K562 (cell line): ENCODE data around the gene SCML2. TPM values are rescaled to one million over a fixed set of nuclear protein-coding genes. Genes with fewer than 3 reads are reported as not detected.
A peak's percentile ranks its signal among the peaks of the same experiment; 100 is the strongest.

Source experiments
- ATAC-seq: fragments of 200-7000 bp; cut with Tn5 transposase; 3 replicates; pipeline ENCODE4 v1.9.1; 2020; ENCODE audit warnings: moderate library complexity
- BruUV-seq: library from RNA; stranded (reverse); fragments of 400-500 nt; replicated peaks from 2 replicates; lab custom pipeline; 2021; lab: Mats Ljungman, UMichigan
- CTCF ChIA-PET: fragments of 300-600 bp; formaldehyde crosslinking; extraction: SDS; loops from one replicate; lab custom pipeline; 2021; ENCODE audit warnings: low intra/inter-chr PET ratio; lab: Yijun Ruan, JAX
- POLR2A ChIA-PET: fragments of 300-600, 350-650 bp; sonication (Branson Sonifier 250); formaldehyde crosslinking; extraction: SDS; loops from one replicate; lab custom pipeline; 2021; ENCODE audit warnings: antibody characterized with exemption, inconsistent platforms; lab: Yijun Ruan, JAX
- DNase-seq, 4 experiments: peaks; one replicate each; pipeline versions ENCODE4 v3.0.0 to v3.0.0-alpha.2; 2011 to 2018; ENCODE audit warnings: low spot score in 3 of 4, mixed read lengths in 3 of 4; ENCODE audit errors: extremely low read depth in 1 of 4
- FAIRE-seq: peaks from 2 replicates; lab custom pipeline; 2011; peaks lifted over from hg19 to GRCh38; lab: Jason Lieb, UNC
- H2AFZ ChIP-seq: 2 replicates; pipeline ENCODE4 v1.6.0; 2011; ENCODE audit warnings: low read depth, low read length, control low read depth, inconsistent platforms
- H3K27ac ChIP-seq: fragments of 200-600 bp; 3 replicates; pipeline ENCODE4 v1.8.0; 2011; ENCODE audit warnings: low read depth, mild to moderate bottlenecking, control low read depth, inconsistent platforms, low read length, moderate library complexity, mixed read lengths; ENCODE audit errors: extremely low read depth
- H3K27me3 ChIP-seq, 2 experiments: fragments of 300-600 bp in 1 of 2; 2 replicates in 1 of 2; 3 replicates in 1 of 2; pipeline versions ENCODE4 v1.6.0 to v1.8.0; 2011; ENCODE audit warnings: inconsistent platforms in 2 of 2, low read length in 2 of 2, mild to moderate bottlenecking in 1 of 2, mixed read lengths in 1 of 2, moderate library complexity in 1 of 2; ENCODE audit not compliant: control insufficient read depth in 2 of 2, insufficient read depth in 2 of 2
- H3K36me3 ChIP-seq: fragments of 300-600 bp; 3 replicates; pipeline ENCODE4 v1.8.0; 2011; ENCODE audit warnings: mild to moderate bottlenecking, low read length, inconsistent platforms; ENCODE audit not compliant: control insufficient read depth, insufficient read depth
- H3K4me1 ChIP-seq, 2 experiments: fragments of 200-600 bp in 1 of 2; replicated peaks in 1 of 2; 2 replicates in 1 of 2; 3 replicates in 1 of 2; pipeline versions ENCODE4 v1.5.1 to v1.8.0; 2011; ENCODE audit warnings: inconsistent platforms in 2 of 2, low read length in 2 of 2, mild to moderate bottlenecking in 1 of 2, mixed read lengths in 1 of 2, moderate library complexity in 1 of 2; ENCODE audit not compliant: control insufficient read depth in 2 of 2, insufficient read depth in 2 of 2
- H3K4me2 ChIP-seq: 2 replicates; pipeline ENCODE4 v1.6.1; 2011; ENCODE audit warnings: low read length, control low read depth, inconsistent platforms, mixed read lengths; ENCODE audit not compliant: insufficient read depth
- H3K4me3 ChIP-seq: fragments of 200-600 bp; sonication (generic), shearing (Covaris generic); 2 replicates; pipeline ENCODE4 v1.5.1; 2016; ENCODE audit warnings: control low read depth, inconsistent platforms
- H3K79me2 ChIP-seq: fragments of 200-600 bp; 3 replicates; pipeline ENCODE4 v1.8.0; 2011; ENCODE audit warnings: low read length, inconsistent platforms; ENCODE audit not compliant: control insufficient read depth, insufficient read depth
- H3K9ac ChIP-seq, 2 experiments: 2 replicates each; pipeline versions ENCODE4 v1.6.0 to v1.6.1; 2011; ENCODE audit warnings: low read depth in 2 of 2, low read length in 2 of 2, control low read depth in 1 of 2, inconsistent platforms in 1 of 2, mild to moderate bottlenecking in 1 of 2, mixed read lengths in 1 of 2; ENCODE audit not compliant: insufficient read depth in 1 of 2
- H3K9me1 ChIP-seq: one replicate; pipeline ENCODE4 v1.6.0; 2011; ENCODE audit warnings: inconsistent platforms, mild to moderate bottlenecking, low read length, moderate library complexity; ENCODE audit not compliant: control insufficient read depth, insufficient read depth
- H3K9me3 ChIP-seq: replicated peaks from 2 replicates; pipeline ENCODE4 v1.5.1; 2011; ENCODE audit warnings: low read depth, low read length, inconsistent platforms; ENCODE audit not compliant: control insufficient read depth, insufficient read depth
- H4K20me1 ChIP-seq: replicated peaks from 2 replicates; pipeline ENCODE4 v1.6.1; 2011; ENCODE audit warnings: low read length, inconsistent platforms, mixed read lengths; ENCODE audit not compliant: control insufficient read depth, insufficient read depth
- CC2D1A ChIP-seq: fragments of 450-650 bp; IDR thresholded peaks from 2 replicates; pipeline ENCODE4 v1.6.1; 2017; ENCODE audit warnings: mild to moderate bottlenecking
- ZBTB5 ChIP-seq: fragments of 450-650 bp; IDR thresholded peaks from 2 replicates; pipeline ENCODE4 v1.6.1; 2017; ENCODE audit warnings: antibody characterized with exemption
- WGBS: fragments of 100-300 bp; shearing (Covaris generic); methylation state at CpG from one replicate; pipeline ENCODE4 v1.1.6; 2016; ENCODE audit warnings: low coverage, mixed read lengths; ENCODE audit not compliant: insufficient coverage; ENCODE audit errors: missing lambda C conversion rate; 5-methylcytosine and 5-hydroxymethylcytosine counted together
- in situ Hi-C: fragments of 300-500 bp; cut with MboI; formaldehyde crosslinking; loops from 4 replicates; pipeline ENCODE4 v1.15.0; 2018; ENCODE audit warnings: inconsistent platforms, mixed read lengths
- intact Hi-C: fragments of 100-400 bp; cut with micrococcal nuclease; formaldehyde crosslinking; loops from 2 replicates; pipeline ENCODE4 v1.14.2; 2022
- polyA plus RNA-seq, 8 experiments: library from polyadenylated mRNA; depleted of rRNA in 4 of 8; stranded (reverse) in 5 of 8; unstranded in 3 of 8; fragments of >200 nt; fragmentation: Nextera tagmentation in 2 of 8; fragmentation: Illumina TruSeq in 1 of 8; extraction: Ambion mirVana in 2 of 8; extraction: Trizol in 1 of 8; gene quantifications; 2 replicates each; pipeline versions ENCODE4 v1.2.1 to v1.2.3, GENCODE V29; 2011 to 2014; ENCODE audit warnings: inconsistent platforms in 1 of 8, missing spikeins in 1 of 8
- total RNA-seq, 7 experiments: library from RNA; depleted of rRNA in 6 of 7; stranded (reverse); fragments of >200 nt in 6 of 7; fragmentation: Illumina TruSeq in 2 of 7; extraction: Trizol in 2 of 7; gene quantifications; 2 replicates each; pipeline versions ENCODE4 v1.2.1 to v1.2.3, GENCODE V29; 2011 to 2021; ENCODE audit warnings: low replicate concordance in 1 of 7
- TF ChIP-seq, protein P1 (sequence below): fragments of 450-650 bp; conservative IDR thresholded peaks from 2 replicates; pipeline ENCODE4 v1.6.1; 2016; ENCODE audit warnings: missing genetic modification characterization, low read depth, mild to moderate bottlenecking, control low read depth, missing compliant biosample characterization
- TF ChIP-seq, protein P2 (sequence below), 2 experiments: fragments of 150-350 bp in 1 of 2; IDR thresholded peaks; 2 replicates each; pipeline ENCODE4 v1.6.1; 2012 to 2016; ENCODE audit warnings: low read depth in 2 of 2, low read length in 2 of 2, mild to moderate bottlenecking in 1 of 2, moderate library complexity in 1 of 2

The SCML2 gene
- total and polyA plus RNA-seq, 9 of the 15 experiments (the other 6 are each of a cell fraction or from before 2014, with no cell fraction given): 15.1 to 30.8 (median 22.9) TPM

GRCh38 chrX:18206657-18207056, 147.8 kb downstream of the SCML2 start:
- 0% methylated on average over 4 of the region's 8 CpGs for WGBS

More at GRCh38 chrX:18206657-18207056, 147.8 kb downstream of the SCML2 start:
- no peaks in the 10 kb centered on the region for H3K4me1 ChIP-seq
- H3K27me3 ChIP-seq: no peaks in the 10 kb centered on the region; a peak in 1 of 5 replicates
- no peaks in the 10 kb centered on the region for H3K79me2 ChIP-seq
- FAIRE-seq (no peak), DNase-seq (peak in 1 of 4 experiments; percentile 14), ATAC-seq (peak; percentile 70)
- H3K9me1 ChIP-seq: no peaks in the 10 kb centered on the region
- H2AFZ ChIP-seq: no peak overlapping the region
- TF ChIP-seq, protein P1, sequence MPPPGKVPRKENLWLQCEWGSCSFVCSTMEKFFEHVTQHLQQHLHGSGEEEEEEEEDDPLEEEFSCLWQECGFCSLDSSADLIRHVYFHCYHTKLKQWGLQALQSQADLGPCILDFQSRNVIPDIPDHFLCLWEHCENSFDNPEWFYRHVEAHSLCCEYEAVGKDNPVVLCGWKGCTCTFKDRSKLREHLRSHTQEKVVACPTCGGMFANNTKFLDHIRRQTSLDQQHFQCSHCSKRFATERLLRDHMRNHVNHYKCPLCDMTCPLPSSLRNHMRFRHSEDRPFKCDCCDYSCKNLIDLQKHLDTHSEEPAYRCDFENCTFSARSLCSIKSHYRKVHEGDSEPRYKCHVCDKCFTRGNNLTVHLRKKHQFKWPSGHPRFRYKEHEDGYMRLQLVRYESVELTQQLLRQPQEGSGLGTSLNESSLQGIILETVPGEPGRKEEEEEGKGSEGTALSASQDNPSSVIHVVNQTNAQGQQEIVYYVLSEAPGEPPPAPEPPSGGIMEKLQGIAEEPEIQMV (tag): peak; percentile 94
- TF ChIP-seq CC2D1A (peak; percentile 66; the same call in 1 of the 2 replicates), ZBTB5 (peak; percentile 86)
- TF ChIP-seq, protein P2, sequence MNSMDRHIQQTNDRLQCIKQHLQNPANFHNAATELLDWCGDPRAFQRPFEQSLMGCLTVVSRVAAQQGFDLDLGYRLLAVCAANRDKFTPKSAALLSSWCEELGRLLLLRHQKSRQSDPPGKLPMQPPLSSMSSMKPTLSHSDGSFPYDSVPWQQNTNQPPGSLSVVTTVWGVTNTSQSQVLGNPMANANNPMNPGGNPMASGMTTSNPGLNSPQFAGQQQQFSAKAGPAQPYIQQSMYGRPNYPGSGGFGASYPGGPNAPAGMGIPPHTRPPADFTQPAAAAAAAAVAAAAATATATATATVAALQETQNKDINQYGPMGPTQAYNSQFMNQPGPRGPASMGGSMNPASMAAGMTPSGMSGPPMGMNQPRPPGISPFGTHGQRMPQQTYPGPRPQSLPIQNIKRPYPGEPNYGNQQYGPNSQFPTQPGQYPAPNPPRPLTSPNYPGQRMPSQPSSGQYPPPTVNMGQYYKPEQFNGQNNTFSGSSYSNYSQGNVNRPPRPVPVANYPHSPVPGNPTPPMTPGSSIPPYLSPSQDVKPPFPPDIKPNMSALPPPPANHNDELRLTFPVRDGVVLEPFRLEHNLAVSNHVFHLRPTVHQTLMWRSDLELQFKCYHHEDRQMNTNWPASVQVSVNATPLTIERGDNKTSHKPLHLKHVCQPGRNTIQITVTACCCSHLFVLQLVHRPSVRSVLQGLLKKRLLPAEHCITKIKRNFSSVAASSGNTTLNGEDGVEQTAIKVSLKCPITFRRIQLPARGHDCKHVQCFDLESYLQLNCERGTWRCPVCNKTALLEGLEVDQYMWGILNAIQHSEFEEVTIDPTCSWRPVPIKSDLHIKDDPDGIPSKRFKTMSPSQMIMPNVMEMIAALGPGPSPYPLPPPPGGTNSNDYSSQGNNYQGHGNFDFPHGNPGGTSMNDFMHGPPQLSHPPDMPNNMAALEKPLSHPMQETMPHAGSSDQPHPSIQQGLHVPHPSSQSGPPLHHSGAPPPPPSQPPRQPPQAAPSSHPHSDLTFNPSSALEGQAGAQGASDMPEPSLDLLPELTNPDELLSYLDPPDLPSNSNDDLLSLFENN (IDR thresholded peaks at IDR 0.05; ENCODE audit: low read depth in 2 of 2, low read length in 2 of 2): no peak
- no peaks in the 10 kb centered on the region for H3K9me3 ChIP-seq
- H3K9ac ChIP-seq: no peak overlapping the region
- ChIA-PET POLR2A (no interaction called here), CTCF (no interaction called here)
- H3K4me3 ChIP-seq: no peak overlapping the region
- no TSS peak for BruUV-seq
- H3K27ac ChIP-seq: no peak overlapping the region
- no peak overlapping the region for H3K4me2 ChIP-seq
- H3K36me3 ChIP-seq: no peaks in the 10 kb centered on the region
- intact Hi-C loops: no loop called here
- in situ Hi-C loops: no loop called here
- H4K20me1 ChIP-seq: no peaks in the 10 kb centered on the region
